GM13976 (cell line): ENCODE measurements around the gene LRPAP1.

ENCODE experiments used
- DNase-seq: peaks from one replicate; pipeline ENCODE4 v3.0.0; 2012; ENCODE audit warnings: low spot score
- CTCF ChIP-seq: IDR thresholded peaks from 2 replicates; pipeline ENCODE4 v1.5.1; 2012; ENCODE audit warnings: borderline replicate concordance, mild to moderate bottlenecking; ENCODE audit not compliant: insufficient read depth; ENCODE audit errors: extremely low read depth, missing control alignments, control extremely low read depth
- in situ Hi-C: fragments of 300-500 bp; cut with MboI; formaldehyde crosslinking; loops from one replicate; pipeline ENCODE4 v1.12.0; 2022; ENCODE audit warnings: low sequenced_read_pairs, mixed read lengths, inconsistent platforms; ENCODE audit not compliant: unreplicated experiment

The LRPAP1 gene

GRCh38 chr4:3533423-3533820, 1.2 kb upstream of the LRPAP1 start:
- in situ Hi-C loops = no loop called here
- no peak for DNase-seq
- TF ChIP-seq CTCF = no peak

- TF ChIP-seq CTCF = no peak
- no peak for DNase-seq
- in situ Hi-C loops = no loop called here
Measured at GRCh38 chr4:3532751-3533422, 665 bp upstream of the LRPAP1 start.

- no peak for DNase-seq
- TF ChIP-seq CTCF = no peak
- in situ Hi-C loops = no loop called here
Measured at GRCh38 chr4:3531318-3531878, 824 bp downstream of the LRPAP1 start.

GRCh38 chr4:3530663-3531254, 1.5 kb downstream of the LRPAP1 start:
- no peak for TF ChIP-seq CTCF
- in situ Hi-C loops = no loop called here
- DNase-seq = no peak

- in situ Hi-C loops = no loop called here
- TF ChIP-seq CTCF = no peak
- DNase-seq = no peak
Measured at GRCh38 chr4:3530051-3530450, 2.2 kb downstream of the LRPAP1 start.

GRCh38 chr4:3529363-3529762, 2.9 kb downstream of the LRPAP1 start:
- no peak for DNase-seq
- in situ Hi-C loops = no loop called here

More at GRCh38 chr4:3529363-3529762, 2.9 kb downstream of the LRPAP1 start:
- no peak for TF ChIP-seq CTCF
